Measurements from ENCODE around the gene ZCCHC12.

GRCh38 chrX:118853596-118853995 is 30.0 kb downstream of the ZCCHC12 start:
- TF ChIP-seq CTCF (IDR thresholded peaks at IDR 0.05; ENCODE audit: poor library complexity) (no peak), EZH2phosphoT487 (IDR thresholded peaks at IDR 0.05; ENCODE audit: low read depth, severe bottlenecking, unreplicated experiment) (no peak), EZH2 (IDR thresholded peaks at IDR 0.05; ENCODE audit: borderline replicate concordance) (no peak)
